GM18507 (cell line): Measurements from ENCODE around the gene ITPR2.

Experiments
- DNase-seq: peaks from one replicate; pipeline ENCODE4 v3.0.0; 2011; ENCODE audit warnings: low read depth; ENCODE audit not compliant: insufficient read length; ENCODE audit errors: extremely low spot score
- FAIRE-seq: peaks from 2 replicates; lab custom pipeline; 2011; peaks lifted over from hg19 to GRCh38; lab: Jason Lieb, UNC

Gene ITPR2

DNA sequence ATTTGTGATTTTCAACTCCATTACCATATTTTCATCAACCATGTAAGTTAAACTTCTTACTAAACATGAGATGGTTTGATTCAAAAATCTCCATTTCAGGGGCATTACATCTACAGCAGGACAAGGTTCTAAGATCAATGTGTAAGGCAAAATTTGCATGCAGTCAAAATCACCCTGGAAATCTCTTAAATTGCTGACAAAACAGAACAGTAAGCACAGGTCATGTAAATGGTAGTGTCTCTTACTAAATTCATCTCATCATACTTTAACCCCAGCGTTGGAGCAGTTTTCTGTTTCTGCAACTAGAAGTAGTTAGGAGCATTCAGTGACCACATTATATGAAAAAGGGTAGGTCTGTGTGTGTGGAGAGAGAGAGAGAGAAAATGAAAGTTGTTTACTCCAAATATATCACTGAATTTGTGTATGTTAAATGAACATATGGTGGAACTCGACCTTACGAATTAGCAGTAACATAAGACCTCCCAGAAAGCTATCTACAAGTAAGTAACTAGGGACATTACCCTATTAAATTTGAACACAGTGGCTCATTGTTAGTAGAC is 410.1 kb downstream of the ITPR2 start:
- DNase-seq (no peak), FAIRE-seq (peak; percentile 84)

DNA sequence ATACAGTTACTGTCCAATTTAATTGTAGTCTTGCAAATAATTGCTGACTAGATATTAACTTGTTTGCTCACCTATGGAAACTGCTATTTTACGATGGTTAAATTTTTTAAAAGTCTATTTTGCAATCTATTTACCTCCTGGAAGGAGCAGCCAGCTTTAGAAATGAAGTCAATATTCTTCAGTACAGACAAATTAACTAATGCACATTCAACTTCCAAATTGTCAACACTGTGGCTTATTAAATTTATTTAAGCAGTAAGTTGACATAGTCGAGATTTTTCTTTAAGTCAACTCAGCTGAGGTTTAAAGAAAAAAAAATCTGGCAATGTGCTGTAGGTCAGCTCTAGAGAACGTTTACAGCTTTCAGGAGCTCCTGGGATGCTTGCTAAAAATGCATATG is 416.4 kb downstream of the ITPR2 start:
- DNase-seq (no peak), FAIRE-seq (no peak)

DNA sequence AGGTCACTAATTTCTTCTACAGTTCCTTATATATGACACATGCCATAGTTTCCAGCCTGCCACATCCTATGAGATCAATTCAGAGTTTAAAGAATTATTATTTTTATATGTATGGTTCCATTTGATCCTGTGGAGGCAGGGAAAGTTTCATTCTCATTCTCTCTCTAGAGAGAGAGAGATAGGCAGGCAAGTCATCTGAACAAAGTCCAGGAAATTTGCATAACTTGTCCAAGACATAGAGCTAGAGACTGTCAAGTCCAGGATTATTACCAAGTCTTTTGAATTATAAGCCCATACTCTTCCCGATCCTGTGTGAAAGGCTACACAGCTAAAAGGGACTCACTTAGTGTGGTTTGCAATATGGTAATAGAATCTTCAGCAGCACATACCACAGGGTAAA is 422.3 kb downstream of the ITPR2 start:
- DNase-seq (no peak), FAIRE-seq (no peak)

DNA sequence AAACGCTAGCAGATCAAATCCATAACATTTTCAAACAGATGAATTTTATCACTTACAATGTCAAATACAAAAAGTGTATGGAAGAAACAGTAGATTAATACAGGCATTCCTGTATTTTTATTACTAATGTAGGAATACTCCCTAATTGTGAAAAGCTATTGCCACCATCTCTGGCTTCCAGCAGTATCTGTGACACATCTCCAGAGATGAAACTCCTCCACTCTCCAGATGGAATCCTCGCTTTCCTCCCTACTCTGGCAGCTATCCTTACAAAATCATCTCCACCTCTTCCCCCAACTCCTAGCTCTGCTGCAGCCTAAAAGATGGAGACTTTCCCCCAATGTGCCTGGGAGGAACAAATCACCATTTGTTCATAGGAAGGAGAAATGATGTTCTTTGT is 426.2 kb downstream of the ITPR2 start:
- no peak for FAIRE-seq
- no peak for DNase-seq

DNA sequence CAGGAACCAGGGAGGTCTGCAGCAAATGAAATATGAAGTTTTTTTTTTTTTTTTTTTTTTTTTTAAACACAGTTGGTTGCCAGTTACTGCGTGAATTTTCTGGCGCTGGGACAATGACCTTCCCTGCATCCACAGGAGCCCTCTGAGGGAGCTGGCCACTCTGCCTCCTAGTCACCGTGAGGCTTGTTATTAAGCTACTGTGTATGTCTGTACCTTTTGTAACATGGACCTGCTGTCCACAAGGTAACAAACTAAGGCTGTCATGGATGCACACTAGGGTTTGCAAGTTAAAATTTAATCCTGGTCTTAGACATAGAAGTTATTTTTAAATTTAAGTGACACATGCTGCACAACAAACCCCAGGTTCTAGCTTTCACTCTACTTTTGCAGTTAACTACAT is 426.6 kb downstream of the ITPR2 start:
- peak; percentile 55 for FAIRE-seq

DNA sequence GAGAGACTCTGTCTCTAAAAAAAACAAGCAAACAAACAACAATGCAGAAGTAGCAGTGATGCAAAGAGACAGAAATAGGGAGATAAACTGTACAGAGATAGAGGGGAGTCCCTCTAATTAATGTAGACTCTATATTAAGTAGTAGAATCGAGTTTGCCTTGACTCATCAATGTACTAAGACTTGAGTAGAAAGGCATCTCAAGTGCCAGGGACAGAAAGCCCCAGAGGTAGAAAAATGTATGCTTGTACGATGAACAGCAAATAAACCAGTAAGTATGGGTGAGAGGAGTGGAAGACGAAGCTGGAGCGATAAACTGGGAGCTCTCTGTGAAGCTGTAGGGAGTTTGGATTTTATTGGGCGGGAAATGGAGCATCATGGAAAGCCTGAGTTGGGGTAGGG is 429.4 kb downstream of the ITPR2 start:
- FAIRE-seq (no peak), DNase-seq (no peak)

More for the DNA sequence above, 426.6 kb downstream of the ITPR2 start:
- DNase-seq, result no peak

DNA sequence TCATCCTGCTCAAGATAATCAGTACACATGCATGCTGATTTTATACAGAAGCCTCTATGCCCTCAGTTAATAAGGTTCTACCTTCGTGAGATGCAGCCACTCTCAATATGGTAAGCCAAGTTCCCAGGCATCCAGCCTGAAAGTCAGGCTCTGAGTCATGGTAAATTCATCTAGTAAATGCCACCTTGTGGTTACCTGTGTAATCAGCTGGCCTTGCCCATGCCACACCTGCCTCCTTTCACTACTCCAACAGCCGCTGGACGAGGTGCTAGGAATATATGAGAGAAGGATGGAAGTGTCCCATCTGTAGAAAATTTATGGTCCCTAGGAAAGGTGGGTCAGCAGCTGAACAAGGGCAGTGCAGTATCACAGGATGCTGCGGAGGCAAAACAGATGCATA is 430.3 kb downstream of the ITPR2 start:
- DNase-seq (no peak), FAIRE-seq (peak; percentile 24)

DNA sequence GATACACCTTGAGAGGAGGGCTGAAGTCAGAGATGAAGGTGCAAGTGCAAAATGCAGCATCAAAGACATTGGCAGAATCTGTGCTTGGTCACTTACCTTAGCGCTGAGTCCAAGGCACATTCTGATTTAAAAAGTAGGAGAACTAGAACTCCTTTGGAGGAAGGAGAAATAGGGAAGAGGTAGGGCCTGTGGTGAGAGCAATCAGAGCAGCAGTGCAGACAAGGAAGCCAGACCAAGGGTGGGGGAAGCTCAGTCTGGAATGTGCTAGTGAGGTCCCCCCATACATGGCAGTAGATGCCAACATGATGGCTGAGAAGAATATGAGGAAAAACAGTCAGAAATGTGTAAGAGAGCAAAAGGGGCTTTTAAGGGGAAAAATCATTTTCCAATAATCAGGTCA is 431.1 kb downstream of the ITPR2 start:
- FAIRE-seq, result no peak
- DNase-seq, result no peak

DNA sequence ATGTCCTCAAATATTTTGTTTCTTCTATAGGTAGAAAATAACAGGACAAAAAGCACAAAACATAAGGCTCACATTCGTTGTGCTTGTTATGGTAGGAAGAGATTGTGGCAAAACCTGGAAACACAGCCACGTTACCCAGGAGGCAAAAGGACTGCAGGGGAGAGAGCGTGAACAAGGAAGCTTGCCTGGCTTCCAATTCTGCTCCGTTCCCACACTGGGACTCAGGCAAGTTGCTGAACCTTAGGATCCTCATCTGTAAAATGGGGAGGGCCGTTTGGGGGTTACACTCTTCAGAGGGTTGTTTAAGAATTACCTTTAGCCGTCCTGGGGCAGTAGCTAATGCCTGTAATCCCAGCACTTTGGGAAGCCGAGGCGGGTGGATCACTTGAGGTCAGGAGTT is 432.4 kb downstream of the ITPR2 start:
- DNase-seq (no peak), FAIRE-seq (no peak)

DNA sequence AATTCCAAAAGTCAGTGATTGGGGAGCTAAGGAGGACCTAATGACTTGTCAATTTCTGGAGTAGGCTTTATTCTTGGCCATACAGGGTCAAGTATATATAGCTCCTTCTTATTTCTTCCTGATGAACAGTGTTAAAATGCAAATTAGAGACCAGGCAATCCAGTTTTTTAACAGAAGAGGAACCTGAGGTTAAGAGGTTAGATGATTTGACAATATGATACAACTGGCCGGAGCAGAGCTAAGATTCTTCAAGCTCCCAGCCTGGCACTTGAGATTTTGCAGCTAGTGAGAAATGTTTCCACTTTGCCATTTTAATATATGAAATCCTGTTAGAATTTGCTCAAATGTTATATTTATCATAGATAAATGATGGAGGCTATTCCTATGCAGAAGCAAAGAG is 433.6 kb downstream of the ITPR2 start:
- DNase-seq (no peak), FAIRE-seq (no peak)

DNA sequence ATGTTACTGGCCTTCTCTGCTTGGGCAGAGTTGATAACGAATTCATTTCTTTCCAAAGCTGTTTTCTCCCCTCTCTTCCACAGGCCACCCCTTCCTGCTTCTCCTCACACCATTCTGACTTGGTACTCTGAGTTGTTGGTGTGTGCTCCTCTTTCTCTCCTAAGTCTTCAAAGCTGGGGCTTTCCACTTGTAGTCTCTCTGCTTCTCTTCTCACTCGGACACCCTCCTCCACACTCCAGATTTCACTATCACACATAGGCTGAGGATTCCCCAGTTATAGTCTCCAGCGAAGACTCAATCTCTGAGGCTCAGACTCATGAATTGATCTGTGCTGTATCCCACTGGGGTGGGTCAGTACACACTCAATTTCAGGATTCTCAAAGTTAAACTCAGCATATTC is 436.6 kb downstream of the ITPR2 start:
- DNase-seq (no peak), FAIRE-seq (peak; percentile 55)

DNA sequence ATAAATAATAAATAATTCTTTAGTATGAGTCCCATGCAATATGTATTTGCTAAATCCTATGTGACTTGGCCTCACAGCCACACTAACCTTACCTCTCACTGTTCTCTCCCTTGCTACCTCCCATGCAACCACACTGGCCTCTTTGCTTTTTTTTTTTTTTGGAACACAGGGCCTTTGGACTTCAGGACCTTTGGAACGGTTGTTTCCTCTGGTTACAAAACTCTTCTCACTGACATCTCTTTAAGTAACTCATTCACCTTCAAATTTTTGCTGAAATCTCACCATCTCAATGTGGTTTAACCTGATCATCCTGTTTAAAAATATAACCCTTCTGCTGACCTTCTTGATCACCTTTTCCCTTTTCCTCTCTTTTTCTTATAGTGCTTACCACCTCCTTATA is 443.7 kb downstream of the ITPR2 start:
- no peak for FAIRE-seq
- no peak for DNase-seq

DNA sequence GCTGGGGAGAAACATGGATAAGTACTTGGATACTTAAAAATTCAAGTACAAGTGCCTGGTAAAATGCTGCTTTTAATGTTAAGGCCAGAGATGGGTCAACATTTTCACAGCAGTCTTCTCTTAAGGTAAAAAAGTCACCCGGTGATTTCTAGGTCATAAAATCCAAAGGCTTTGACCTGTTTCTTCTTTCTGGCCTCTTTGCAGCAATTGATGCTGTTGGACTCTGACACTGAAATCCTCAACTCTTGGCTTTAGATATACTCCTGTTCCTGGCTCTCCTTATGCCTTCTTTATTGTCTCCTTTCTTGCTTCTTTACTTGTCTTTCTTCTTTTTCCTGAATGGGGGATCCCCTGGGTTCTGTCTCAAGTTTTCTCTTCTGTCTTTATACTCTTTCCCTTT is 448.5 kb downstream of the ITPR2 start:
- FAIRE-seq (no peak), DNase-seq (no peak)

DNA sequence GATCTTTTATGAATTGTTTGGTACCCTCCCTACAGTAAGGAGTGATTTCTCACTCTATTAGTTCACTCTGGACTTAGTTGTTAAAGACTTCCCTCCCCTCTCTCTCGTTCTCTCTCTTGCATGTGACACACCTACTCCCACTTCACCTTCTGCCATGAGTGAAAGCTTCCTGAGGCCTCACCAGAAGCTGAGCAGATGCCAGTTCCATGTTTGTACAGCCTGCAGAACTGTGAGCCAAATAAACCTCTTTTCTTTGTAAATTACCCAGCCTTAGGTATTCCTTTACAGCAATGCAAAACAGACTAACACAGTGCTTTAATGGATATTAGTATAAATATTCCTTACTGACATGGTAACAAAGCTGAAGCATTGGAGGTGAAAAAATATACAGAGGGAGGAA is 450.0 kb downstream of the ITPR2 start:
- FAIRE-seq (no peak), DNase-seq (no peak)

DNA sequence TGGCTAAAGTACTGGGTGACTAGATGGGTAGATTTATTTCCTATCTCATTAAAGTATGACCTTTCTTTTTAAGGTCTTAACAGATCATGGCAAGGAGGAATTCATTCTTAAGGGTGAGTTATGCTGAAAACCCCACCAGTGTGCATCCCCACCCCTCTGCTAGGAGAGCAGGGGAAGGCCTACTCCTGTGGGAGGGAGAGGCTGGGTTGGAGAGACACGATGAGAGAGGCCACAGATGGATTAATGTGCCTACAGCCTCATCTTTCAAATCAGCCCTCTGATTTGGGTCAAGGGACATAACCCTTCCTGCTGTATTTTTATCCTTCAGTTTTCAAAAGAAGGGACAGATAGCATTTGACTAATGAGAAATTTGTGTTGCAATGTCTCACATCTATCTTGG is 452.1 kb downstream of the ITPR2 start:
- FAIRE-seq, result no peak
- no peak for DNase-seq

DNA sequence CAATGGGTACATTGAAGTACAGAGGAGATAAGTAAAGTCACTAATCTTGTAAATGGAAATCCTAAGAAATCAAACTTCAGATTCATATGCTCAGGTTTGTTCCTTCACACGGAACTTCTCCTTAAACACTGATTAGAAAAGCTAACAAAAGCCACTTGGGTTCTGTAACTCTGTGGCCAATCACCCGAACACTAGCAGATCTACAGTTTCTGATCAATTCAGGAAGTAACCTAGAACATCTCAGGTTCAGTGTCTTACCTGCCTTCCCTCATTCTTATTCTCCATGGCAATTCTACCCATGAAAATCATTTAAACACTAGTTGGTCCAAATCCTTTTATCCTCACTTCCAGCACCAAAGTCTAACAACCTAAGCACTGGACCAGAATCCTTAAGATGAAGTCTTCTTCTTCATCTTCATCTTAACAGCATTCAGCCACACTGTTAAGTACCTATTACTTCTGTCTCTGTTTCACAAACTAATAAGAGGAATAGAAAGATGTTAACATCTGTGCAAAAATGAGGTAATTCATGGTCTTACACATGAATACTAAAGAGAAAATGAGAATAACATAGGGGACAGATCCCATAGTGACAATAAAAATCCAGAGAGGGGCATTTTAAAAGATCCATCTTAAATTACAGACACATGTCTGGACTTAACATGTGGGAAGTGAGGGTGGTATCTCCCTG is 453.1 kb downstream of the ITPR2 start:
- DNase-seq, result no peak
- no peak for FAIRE-seq

DNA sequence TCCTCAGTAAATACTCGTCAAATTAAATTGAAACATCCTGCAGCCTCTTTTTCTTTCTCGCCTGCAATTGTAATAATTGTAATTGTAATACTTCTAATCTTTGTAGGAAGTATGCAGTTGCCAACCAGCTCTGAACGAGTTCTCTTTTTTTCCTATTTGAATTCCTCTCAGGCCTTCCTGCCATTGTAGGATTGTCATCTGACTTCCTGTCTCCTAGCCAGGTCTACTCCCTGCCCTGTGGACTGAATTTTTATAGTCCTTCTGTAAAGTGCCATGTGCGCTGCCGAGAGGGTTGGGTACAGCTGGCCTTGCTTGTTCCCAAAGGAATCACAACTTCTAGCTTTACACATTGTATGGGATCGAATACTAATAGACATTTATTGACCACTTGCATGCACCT is 454.3 kb downstream of the ITPR2 start:
- DNase-seq (no peak), FAIRE-seq (no peak)

DNA sequence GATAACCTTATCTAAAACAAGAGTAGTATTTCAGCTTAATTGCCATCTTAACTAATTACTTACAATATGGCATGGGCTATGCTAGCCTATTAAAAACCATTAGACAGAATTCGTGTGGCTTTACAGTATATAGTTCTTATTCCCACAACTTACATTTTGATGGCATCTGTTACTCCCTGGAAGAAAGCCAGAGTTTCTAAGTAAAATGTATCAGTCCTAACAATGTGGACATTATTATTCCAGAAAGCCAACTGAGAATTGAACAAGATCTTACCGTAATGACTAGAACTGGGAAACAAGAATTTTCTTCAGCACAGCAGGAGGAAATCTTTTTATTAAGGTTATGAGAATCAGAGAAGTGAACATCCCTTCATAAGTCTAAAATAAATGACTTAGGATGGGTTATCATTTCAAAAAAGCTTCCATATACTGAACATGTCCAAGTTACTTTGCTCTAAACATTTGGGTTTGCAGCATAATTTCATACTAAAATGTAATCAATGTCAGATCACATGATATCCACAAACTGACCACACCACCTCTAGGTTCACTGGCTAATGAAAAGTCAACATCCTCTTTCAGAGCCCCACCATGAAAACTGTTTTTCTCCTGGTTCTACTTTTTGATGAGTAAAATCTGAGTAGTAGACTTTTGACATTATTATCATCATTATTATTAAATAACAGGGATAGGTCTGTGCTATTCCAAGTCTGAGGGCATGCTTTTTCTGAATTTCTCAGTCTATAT is 457.9 kb downstream of the ITPR2 start:
- FAIRE-seq (no peak), DNase-seq (no peak)

DNA sequence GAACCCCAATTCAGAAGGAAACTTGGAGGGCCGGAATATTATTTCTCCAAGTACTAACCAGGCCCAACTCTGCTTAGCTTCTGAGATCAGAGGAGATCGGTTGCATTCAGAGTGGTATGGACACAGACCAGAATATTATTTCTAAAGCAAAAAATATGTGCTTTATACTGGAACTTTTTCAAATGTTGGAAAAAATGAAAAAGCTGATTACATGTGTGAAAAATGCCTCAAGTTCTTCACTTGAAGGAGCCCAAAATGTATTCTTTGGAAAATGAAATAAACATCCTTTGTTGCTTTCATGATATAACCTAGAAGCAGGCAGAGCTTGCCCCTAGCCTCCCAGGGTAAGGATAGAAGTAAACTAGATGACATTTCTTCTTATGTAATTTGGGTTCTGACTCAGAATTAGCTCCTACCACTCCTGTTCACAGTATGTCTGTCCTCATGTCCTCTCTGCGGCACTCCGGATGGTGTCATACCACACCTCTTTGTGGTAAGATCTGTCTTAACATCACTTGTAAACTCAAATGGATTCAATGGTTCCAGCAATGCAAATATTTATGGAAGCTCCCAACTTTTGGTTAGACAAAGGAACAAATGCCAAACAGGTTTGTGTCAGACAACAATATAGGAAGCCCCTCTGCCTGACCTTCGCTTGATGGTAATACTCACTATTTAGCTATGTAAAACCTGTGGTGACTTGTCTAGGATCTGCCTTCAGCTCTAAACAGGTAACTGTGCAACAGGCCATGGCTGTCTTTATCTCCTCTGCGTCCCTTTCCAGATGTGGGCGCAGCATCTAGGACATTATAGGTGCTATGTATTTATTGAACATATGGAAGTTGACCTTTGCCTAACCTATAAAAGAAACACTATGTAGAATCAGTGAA is 459.1 kb downstream of the ITPR2 start:
- no peak for FAIRE-seq
- no peak for DNase-seq

DNA sequence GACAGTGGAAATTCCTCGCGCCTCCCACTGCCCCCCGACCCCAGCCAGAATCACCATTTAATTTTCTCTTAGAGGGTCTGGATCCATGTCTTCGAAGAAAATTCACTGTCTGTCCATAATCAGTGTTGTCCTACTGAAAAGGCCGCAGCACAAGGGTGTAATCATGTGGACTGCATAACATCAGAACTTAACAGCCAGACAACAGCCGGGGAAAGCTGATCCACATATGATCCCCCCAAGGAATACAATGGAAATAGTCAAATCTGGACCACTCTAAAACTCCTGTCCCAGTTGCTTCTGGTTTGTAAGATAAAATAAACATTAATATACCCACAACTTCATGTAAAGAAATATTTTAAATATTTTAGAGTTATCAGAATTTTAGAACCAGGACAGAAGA is 460.1 kb downstream of the ITPR2 start:
- DNase-seq (no peak), FAIRE-seq (no peak)
